Measurements from ENCODE around the gene RANBP17.

Gene RANBP17

GRCh38 chr5:171311322-171312077 is 449.7 kb downstream of the RANBP17 start:
- no peak for TF ChIP-seq CTCF (IDR thresholded peaks at IDR 0.05; ENCODE audit: borderline replicate concordance, insufficient read depth, low read depth, low read length)
- no peak overlapping the region for H3K4me3 ChIP-seq (ENCODE audit: low read depth, low read length)

- H3K4me3 ChIP-seq (ENCODE audit: low read depth, low read length): no peak overlapping the region
- no peak for TF ChIP-seq CTCF (IDR thresholded peaks at IDR 0.05; ENCODE audit: borderline replicate concordance, insufficient read depth, low read depth, low read length)
These were observed 450.5 kb downstream of the RANBP17 start for GRCh38 chr5:171312129-171312974.

GRCh38 chr5:171313481-171314206 is 451.8 kb downstream of the RANBP17 start:
- H3K4me3 ChIP-seq (ENCODE audit: low read depth, low read length): no peak overlapping the region
- no peak for TF ChIP-seq CTCF (IDR thresholded peaks at IDR 0.05; ENCODE audit: borderline replicate concordance, insufficient read depth, low read depth, low read length)

- no peak overlapping the region for H3K4me3 ChIP-seq (ENCODE audit: low read depth, low read length)
- TF ChIP-seq CTCF (IDR thresholded peaks at IDR 0.05; ENCODE audit: borderline replicate concordance, insufficient read depth, low read depth, low read length): no peak
These were observed 453.0 kb downstream of the RANBP17 start for GRCh38 chr5:171314728-171315385.

- TF ChIP-seq CTCF (IDR thresholded peaks at IDR 0.05; ENCODE audit: borderline replicate concordance, insufficient read depth, low read depth, low read length): no peak
- no peak overlapping the region for H3K4me3 ChIP-seq (ENCODE audit: low read depth, low read length)
These were observed 453.6 kb downstream of the RANBP17 start for GRCh38 chr5:171315386-171315891.

- TF ChIP-seq CTCF (IDR thresholded peaks at IDR 0.05; ENCODE audit: borderline replicate concordance, insufficient read depth, low read depth, low read length): no peak
- H3K4me3 ChIP-seq (ENCODE audit: low read depth, low read length): no peak overlapping the region
These were observed 454.1 kb downstream of the RANBP17 start for GRCh38 chr5:171315925-171316257.

Measured in GM12875 (cell line).